ENCODE results near the gene PNPT1. TPM values are rescaled to one million over a fixed set of nuclear protein-coding genes. Genes with fewer than 3 reads are reported as not detected.
"Not testable (repeated sequence)": the region's sequence is repeated elsewhere in the genome, so short reads cannot be mapped to it uniquely, and the experiment has no call there.

Gene PNPT1
- total RNA-seq, 1 experiment from 2014 or later, result 51.7 TPM

GRCh38 chr2:55703350-55703749 is 9.7 kb upstream of the PNPT1 start:
- in situ Hi-C loops (cut with HindIII; ENCODE audit: low sequenced_read_pairs), result no loop called here

GRCh38 chr2:55692740-55693139 is 904 bp downstream of the PNPT1 start:
- in situ Hi-C loops (cut with HindIII; ENCODE audit: low sequenced_read_pairs); DNase-seq (ENCODE audit: low spot score): not testable (repeated sequence)

More at GRCh38 chr2:55703350-55703749, 9.7 kb upstream of the PNPT1 start:
- no peak for DNase-seq (ENCODE audit: low spot score)

- DNase-seq (ENCODE audit: low spot score), result no peak
- in situ Hi-C loops (cut with HindIII; ENCODE audit: low sequenced_read_pairs), result no loop called here
Measured at GRCh38 chr2:55672630-55673029, 21.0 kb downstream of the PNPT1 start.

- in situ Hi-C loops (cut with HindIII; ENCODE audit: low sequenced_read_pairs), result no loop called here
- no peak for DNase-seq (ENCODE audit: low spot score)
Measured at GRCh38 chr2:55668956-55669355, 24.7 kb downstream of the PNPT1 start.

- in situ Hi-C loops (cut with HindIII; ENCODE audit: low sequenced_read_pairs), result no loop called here
- DNase-seq (ENCODE audit: low spot score), result no peak
Measured at GRCh38 chr2:55653255-55653654, 40.4 kb downstream of the PNPT1 start.

- in situ Hi-C loops (cut with HindIII; ENCODE audit: low sequenced_read_pairs), result no loop called here
- no peak for DNase-seq (ENCODE audit: low spot score)
Measured at GRCh38 chr2:55649211-55649610, 44.4 kb downstream of the PNPT1 start.

GRCh38 chr2:55636831-55637230 is 56.8 kb downstream of the PNPT1 start:
- in situ Hi-C loops (cut with HindIII; ENCODE audit: low sequenced_read_pairs), result no loop called here

GRCh38 chr2:55628931-55629330 is 64.7 kb downstream of the PNPT1 start:
- in situ Hi-C loops (cut with HindIII; ENCODE audit: low sequenced_read_pairs), result no loop called here
- no peak for DNase-seq (ENCODE audit: low spot score)

More at GRCh38 chr2:55636831-55637230, 56.8 kb downstream of the PNPT1 start:
- DNase-seq (ENCODE audit: low spot score), result no peak

- DNase-seq (ENCODE audit: low spot score), result no peak
- in situ Hi-C loops (cut with HindIII; ENCODE audit: low sequenced_read_pairs), result no loop called here
Measured at GRCh38 chr2:55627915-55628314, 65.7 kb downstream of the PNPT1 start.

- no peak for DNase-seq (ENCODE audit: low spot score)
- in situ Hi-C loops (cut with HindIII; ENCODE audit: low sequenced_read_pairs), result no loop called here
Measured at GRCh38 chr2:55621802-55622201, 71.8 kb downstream of the PNPT1 start.

GRCh38 chr2:55620123-55620779 is 73.4 kb downstream of the PNPT1 start:
- in situ Hi-C loops (cut with HindIII; ENCODE audit: low sequenced_read_pairs), result no loop called here

GRCh38 chr2:55618275-55619055 is 75.2 kb downstream of the PNPT1 start:
- DNase-seq (ENCODE audit: low spot score), result peak; percentile 86
- in situ Hi-C loops (cut with HindIII; ENCODE audit: low sequenced_read_pairs), result no loop called here

More at GRCh38 chr2:55620123-55620779, 73.4 kb downstream of the PNPT1 start:
- peak; percentile 9 for DNase-seq (ENCODE audit: low spot score)

GRCh38 chr2:55618025-55618274 is 75.7 kb downstream of the PNPT1 start:
- in situ Hi-C loops (cut with HindIII; ENCODE audit: low sequenced_read_pairs), result no loop called here
- DNase-seq (ENCODE audit: low spot score), result no peak

GRCh38 chr2:55617175-55618024 is 76.2 kb downstream of the PNPT1 start, which contains the start of gene PPP4R3B:
TSS of gene PPP4R3B (minus strand) at chr2:55617622. CDS start at chr2:55617285, 337 bp downstream.
- peak; percentile 99 for DNase-seq (ENCODE audit: low spot score)
- in situ Hi-C loops (cut with HindIII; ENCODE audit: low sequenced_read_pairs), result no loop called here

GRCh38 chr2:55616551-55617174 is 77.0 kb downstream of the PNPT1 start:
- in situ Hi-C loops (cut with HindIII; ENCODE audit: low sequenced_read_pairs), result no loop called here
- DNase-seq (ENCODE audit: low spot score), result peak; percentile 34

- in situ Hi-C loops (cut with HindIII; ENCODE audit: low sequenced_read_pairs), result no loop called here
- no peak for DNase-seq (ENCODE audit: low spot score)
Measured at GRCh38 chr2:55611997-55612396, 81.6 kb downstream of the PNPT1 start.

- in situ Hi-C loops (cut with HindIII; ENCODE audit: low sequenced_read_pairs), result no loop called here
- no peak for DNase-seq (ENCODE audit: low spot score)
Measured at GRCh38 chr2:55610954-55611743, 82.5 kb downstream of the PNPT1 start.

- no peak for DNase-seq (ENCODE audit: low spot score)
- in situ Hi-C loops (cut with HindIII; ENCODE audit: low sequenced_read_pairs), result no loop called here
Measured at GRCh38 chr2:55609938-55610578, 83.6 kb downstream of the PNPT1 start.

Data from G401 (cell line).